HL-60/S4 (cell line): ENCODE measurements around the gene WDCP.
"Not testable (repeated sequence)": the region's sequence is repeated elsewhere in the genome, so short reads cannot be mapped to it uniquely, and the experiment has no call there.

ENCODE experiments used
- in situ Hi-C: fragments of 300-500 bp; cut with MboI; formaldehyde crosslinking; loops from 2 replicates; pipeline ENCODE4 v1.14.3; 2022; ENCODE audit warnings: low sequenced_read_pairs

WDCP gene

GRCh38 chr2:24022975-24023575, 24.1 kb downstream of the WDCP start:
- in situ Hi-C loops: no loop called here

- in situ Hi-C loops: no loop called here
Measured at GRCh38 chr2:24022324-24022974, 24.7 kb downstream of the WDCP start.

- in situ Hi-C loops: no loop called here
Measured at GRCh38 chr2:24021122-24021998, 25.8 kb downstream of the WDCP start.

DNA sequence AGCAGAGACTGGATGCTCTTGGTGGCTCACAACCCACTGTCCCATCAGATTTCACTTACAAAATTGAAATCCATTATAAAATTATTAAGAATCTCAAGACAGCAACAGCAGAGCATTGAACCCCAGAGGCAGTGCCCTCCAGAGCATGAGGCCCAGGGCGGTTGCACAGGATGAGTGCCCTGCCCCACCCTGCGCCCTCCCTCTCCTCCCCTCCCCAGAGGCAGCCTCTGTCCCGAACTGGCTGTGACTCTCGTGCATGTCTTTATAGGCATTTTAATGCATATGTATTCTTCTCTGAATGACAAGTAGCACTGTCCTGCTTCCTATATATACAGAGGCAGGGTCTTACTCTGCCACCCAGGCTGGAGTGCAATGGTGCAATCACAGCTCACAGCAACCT, 26.9 kb downstream of the WDCP start:
- in situ Hi-C loops: no loop called here

- in situ Hi-C loops: no loop called here
Measured at GRCh38 chr2:24019729-24020128, 27.5 kb downstream of the WDCP start.

DNA sequence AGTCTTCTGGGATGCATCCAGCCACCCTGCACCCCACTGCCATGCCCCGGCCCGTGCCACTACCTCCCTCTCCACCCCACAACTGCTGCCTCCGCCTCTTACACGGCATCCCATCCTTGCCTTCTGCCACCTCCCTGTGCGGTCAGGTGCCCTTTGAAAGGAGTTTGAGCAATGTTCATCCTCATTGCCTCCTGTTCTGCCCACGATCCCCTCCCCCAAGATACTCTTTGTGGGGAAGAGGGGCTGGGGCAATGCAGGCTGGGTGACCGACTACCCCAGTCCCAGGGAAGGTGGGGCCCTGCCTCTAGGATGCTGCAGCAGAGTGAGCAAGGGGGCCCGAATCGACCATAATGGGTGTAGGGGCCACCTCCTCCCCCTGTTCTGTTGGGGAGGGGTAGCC, 28.9 kb downstream of the WDCP start:
- in situ Hi-C loops: no loop called here

DNA sequence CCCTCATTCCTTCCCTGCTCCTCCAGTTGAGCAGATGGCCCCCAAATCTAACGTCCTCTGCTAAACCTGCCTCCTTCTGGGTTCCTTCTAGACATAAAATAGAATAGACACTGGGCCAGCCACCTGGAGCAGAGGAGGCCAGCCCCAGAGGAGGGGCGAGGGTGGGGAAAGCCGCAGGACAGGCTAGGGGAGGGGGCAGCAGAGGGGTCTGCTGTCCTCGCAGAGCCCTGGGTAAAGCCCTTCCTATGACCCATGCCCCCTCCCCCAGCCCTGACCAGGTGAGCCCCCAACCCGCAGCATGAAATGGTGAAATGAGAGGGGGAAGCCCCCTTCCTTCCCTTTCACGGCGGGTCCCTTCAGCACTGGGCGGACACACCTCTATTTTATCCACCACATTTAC, 29.5 kb downstream of the WDCP start:
- in situ Hi-C loops: no loop called here

GRCh38 chr2:24016853-24017703, 30.1 kb downstream of the WDCP start:
- in situ Hi-C loops: no loop called here

GRCh38 chr2:24016376-24016761, 30.8 kb downstream of the WDCP start:
- in situ Hi-C loops: no loop called here

DNA sequence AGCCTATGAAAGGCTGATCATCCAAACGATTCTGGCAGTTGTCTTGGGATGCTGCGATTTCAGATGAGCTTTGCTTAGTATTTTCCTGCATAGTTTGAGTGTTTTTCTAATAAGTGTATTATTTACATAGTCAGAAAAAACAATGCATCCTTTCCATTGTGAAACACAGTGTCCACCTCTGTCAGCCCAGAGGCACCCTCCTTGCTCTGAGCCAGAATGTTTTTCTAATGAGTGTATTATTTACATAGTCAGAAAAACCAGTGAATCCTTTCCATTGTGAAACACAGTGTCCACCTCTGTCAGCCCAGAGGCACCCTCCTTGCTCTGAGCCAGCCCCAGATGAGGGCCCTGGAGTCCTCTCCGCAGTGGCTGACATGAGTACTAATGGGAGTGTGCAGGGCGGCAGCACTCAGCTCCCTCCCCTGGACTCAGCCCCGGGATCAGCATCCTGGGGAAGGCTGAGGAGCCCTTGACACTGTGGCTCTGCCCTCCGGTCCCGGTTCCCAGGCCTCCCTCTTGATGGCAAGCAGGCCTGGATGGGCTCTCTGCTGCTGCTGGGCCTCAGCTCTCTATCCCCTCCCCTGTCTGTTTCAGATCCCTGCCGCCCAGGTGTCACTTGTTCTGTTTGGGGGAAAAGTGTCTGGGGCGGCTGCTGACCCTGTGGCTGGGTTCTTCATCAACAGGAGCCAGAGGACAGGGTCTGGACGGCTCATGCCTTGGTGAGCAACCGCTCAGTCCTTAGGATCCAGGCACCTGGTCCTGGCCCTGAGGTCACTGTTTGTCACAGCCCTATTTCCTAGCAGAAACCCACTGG, 31.4 kb downstream of the WDCP start:
- in situ Hi-C loops: no loop called here

DNA sequence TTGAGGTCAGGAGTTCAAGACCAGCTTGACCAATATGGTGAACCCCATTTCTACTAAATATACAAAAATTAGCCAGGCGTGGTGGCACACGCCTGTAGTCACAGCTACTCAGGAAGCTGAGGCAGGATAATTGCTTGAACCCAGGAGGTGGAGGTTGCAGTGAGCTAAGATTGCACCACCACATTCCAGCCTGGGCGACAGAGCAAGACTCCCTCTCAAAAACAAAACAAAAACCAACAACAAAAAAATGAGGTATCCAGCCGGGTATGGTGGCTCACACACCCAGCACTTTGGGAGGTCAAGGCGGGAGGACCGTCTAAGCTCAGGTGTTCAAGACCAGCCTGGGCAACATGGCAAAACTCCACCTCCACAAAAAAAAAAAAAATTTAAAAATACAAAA, 32.3 kb downstream of the WDCP start:
- in situ Hi-C loops: not testable (repeated sequence)

DNA sequence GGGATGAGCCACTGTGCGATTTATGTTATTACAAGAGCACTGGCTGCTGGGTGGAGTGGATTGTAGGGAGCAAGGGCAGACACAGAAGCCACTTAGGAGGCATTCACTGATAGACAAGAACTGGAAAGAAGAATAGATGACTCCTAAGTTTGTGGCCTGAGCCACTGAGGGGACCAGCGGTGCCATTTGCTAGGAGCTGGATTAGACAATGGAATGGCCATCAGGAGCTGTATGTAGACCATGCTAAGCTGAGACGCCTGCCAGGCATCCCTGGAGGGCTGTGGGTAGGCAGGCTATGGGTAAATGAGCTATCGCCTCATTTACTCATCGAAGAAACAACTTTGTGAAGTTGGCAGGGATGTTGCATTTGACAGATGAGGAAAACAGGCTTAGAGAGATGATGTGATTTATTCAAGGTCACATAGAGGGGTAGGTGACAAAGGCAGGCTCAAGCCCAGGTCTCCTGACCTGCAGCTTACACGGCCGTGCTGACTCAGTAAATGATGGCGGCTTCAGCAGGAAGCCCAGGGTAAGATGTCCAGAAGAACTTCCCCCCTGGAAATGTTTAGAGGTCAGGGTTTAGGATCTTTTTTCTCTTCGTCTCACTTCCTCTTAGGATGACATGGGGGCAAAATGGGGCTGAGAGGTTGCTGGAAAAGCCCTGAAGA, 34.5 kb downstream of the WDCP start:
- in situ Hi-C loops: no loop called here

GRCh38 chr2:24011250-24012104, 35.7 kb downstream of the WDCP start:
- in situ Hi-C loops: no loop called here

GRCh38 chr2:24010477-24011249, 36.5 kb downstream of the WDCP start:
- in situ Hi-C loops: no loop called here

DNA sequence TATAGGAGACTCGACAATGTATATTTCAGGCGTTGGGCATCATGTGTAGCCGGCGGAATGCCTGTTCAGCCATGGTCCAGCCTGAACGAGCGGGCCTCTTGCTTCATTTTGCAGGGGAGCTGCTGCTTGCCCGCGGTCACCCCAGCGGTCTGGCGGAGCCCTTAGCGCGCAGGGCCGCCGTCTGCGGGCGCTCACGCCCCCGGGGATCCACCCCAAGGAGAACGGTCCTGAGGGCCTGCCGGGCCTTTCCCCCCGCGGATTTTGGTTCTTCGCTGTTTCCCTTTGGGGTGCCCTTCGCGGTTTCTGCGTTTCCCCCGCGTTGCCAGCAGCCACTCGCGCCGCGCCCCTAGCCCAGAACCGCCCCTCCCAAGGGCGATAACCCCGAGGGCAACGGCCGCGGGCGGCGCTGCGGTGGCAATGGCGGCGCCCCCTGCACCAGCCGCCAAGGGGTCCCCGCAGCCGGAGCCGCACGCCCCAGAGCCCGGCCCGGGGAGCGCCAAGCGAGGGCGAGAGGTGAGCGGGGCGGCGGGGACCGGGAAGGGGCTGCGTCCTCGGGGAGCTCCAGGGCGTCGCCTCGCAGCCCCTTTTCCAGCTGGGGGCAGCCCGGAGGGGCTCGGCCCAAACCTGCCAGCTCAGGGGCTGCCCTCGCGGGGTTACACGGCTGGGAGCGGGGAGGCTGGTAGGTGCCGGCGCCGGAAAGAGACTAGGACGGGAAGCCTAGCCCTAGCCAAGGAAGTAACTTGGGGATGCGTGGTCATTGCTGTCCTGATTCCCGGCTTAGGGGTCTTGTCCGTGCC, 37.3 kb downstream of the WDCP start, which contains the start of gene MFSD2B:
Gene MFSD2B, plus strand, starts transcription at position 406 of the 797 bp plus-strand sequence. Its CDS starts 12 bp downstream, at position 418.
- in situ Hi-C loops: no loop called here

- in situ Hi-C loops: no loop called here
Measured at GRCh38 chr2:24009367-24009679, 37.9 kb downstream of the WDCP start.

DNA sequence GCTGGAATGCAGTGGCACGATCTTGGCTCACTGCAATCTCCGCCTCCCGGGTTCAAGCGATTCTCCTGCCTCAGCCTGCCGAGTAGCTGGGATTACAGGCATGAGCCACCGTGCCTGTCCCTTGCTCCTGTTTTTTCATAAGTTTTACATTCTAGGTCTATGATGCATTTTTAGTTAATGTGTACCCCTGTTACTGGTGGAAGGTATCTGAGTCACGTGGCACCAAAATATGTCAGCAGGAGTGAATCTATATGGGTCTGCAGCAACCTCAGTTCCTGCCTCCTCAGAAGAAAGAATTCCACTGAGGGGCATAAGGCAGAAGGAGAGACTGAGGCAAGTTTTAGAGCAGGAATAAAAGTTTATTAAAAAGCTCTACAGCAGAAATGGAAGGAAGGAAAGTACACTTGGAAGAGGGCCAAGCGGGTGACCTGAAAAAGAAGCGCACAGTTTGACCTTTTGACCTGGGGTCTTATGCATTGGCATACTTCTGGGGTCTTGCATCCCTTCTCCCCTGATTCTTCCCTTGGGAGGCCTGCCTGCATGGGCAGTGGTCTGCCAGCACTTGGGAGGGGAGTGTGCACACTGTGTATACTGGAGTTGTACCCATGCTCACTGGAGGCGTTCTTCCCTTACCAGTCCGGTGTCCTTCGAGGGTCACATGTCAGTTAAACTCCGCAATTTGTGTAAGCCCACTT, 38.4 kb downstream of the WDCP start:
- in situ Hi-C loops: no loop called here
